K562 (cell line): ENCODE data around the gene NECAB3. TPM values are rescaled to one million over a fixed set of nuclear protein-coding genes. Genes with fewer than 3 reads are reported as not detected.

Experiments used
- AFF1 ChIP-seq, 2 experiments: fragments of 450-650 bp; IDR thresholded peaks; 2 replicates each; pipeline ENCODE4 v1.6.1; 2018; ENCODE audit warnings: mild to moderate bottlenecking in 2 of 2, low read depth in 1 of 2; ENCODE audit not compliant: partially characterized antibody in 2 of 2
- ARID3A ChIP-seq: IDR thresholded peaks from 2 replicates; pipeline ENCODE4 v1.6.1; 2012; ENCODE audit warnings: low read depth, low read length, improper control_type of control experiment, borderline replicate concordance
- EP400 ChIP-seq: fragments of 450-650 bp; IDR thresholded peaks from 2 replicates; pipeline ENCODE4 v1.6.1; 2017; ENCODE audit warnings: antibody characterized with exemption, mild to moderate bottlenecking, moderate library complexity
- FOXA3 ChIP-seq, 2 experiments: fragments of 450-650 bp in 1 of 2; sonication (generic) in 1 of 2; formaldehyde crosslinking; IDR thresholded peaks in 1 of 2; conservative IDR thresholded peaks in 1 of 2; 2 replicates each; pipeline versions ENCODE4 v1.4.0 to v1.8.0; 2020 to 2022; ENCODE audit warnings: mild to moderate bottlenecking in 2 of 2, missing genetic modification reagents in 1 of 2
- GABPB1 ChIP-seq: sonication (generic); formaldehyde crosslinking; IDR thresholded peaks from 2 replicates; pipeline ENCODE4 v1.8.0; 2022; ENCODE audit warnings: mild to moderate bottlenecking, missing genetic modification reagents
- MEF2D ChIP-seq: conservative IDR thresholded peaks from 2 replicates; pipeline ENCODE4 v1.6.1; 2016; ENCODE audit warnings: low read depth, missing genetic modification characterization, missing compliant biosample characterization
- POLR2A ChIP-seq: fragments of 450-650 bp; conservative IDR thresholded peaks from 2 replicates; pipeline ENCODE4 v1.6.1; 2016
- POLR2G ChIP-seq: fragments of 200-400 bp; formaldehyde crosslinking; IDR thresholded peaks from 2 replicates; pipeline ENCODE4 v1.6.1; 2017; ENCODE audit warnings: low read depth, mild to moderate bottlenecking, antibody characterized with exemption, low read length, moderate library complexity
- RAD21 ChIP-seq, 2 experiments: fragments of 250-450 bp in 1 of 2; fragments of 450-650 bp in 1 of 2; sonication (Bioruptor Pico) in 1 of 2; formaldehyde crosslinking in 1 of 2; IDR thresholded peaks in 1 of 2; conservative IDR thresholded peaks in 1 of 2; 2 replicates each; pipeline versions ENCODE4 v1.4.0 to v1.8.0; 2020 to 2022; ENCODE audit warnings: mild to moderate bottlenecking in 2 of 2, moderate library complexity in 1 of 2
- RCOR1 ChIP-seq, 2 experiments: IDR thresholded peaks; 2 replicates each; pipeline ENCODE4 v1.6.1; 2012; ENCODE audit warnings: low read depth in 2 of 2, low read length in 2 of 2, borderline replicate concordance in 1 of 2, improper control_type of control experiment in 1 of 2
- SMC3 ChIP-seq: conservative IDR thresholded peaks from 2 replicates; pipeline ENCODE4 v1.6.1; 2011; ENCODE audit warnings: low read depth, low read length, improper control_type of control experiment; ENCODE audit not compliant: insufficient read depth
- SP1 ChIP-seq: sonication (generic); formaldehyde crosslinking; IDR thresholded peaks from 2 replicates; pipeline ENCODE4 v1.8.1; 2022; ENCODE audit warnings: mild to moderate bottlenecking, missing genetic modification reagents
- STAG1 ChIP-seq: sonication (generic); formaldehyde crosslinking; IDR thresholded peaks from 2 replicates; pipeline ENCODE4 v1.5.0; 2020; ENCODE audit warnings: missing genetic modification reagents, borderline replicate concordance
- polyA plus RNA-seq, 8 experiments: library from polyadenylated mRNA; depleted of rRNA in 4 of 8; stranded (reverse) in 5 of 8; unstranded in 3 of 8; fragments of >200 nt; fragmentation: Nextera tagmentation in 2 of 8; fragmentation: Illumina TruSeq in 1 of 8; extraction: Ambion mirVana in 2 of 8; extraction: Trizol in 1 of 8; gene quantifications; 2 replicates each; pipeline versions ENCODE4 v1.2.1 to v1.2.3, GENCODE V29; 2011 to 2014; ENCODE audit warnings: inconsistent platforms in 1 of 8, missing spikeins in 1 of 8
- total RNA-seq, 7 experiments: library from RNA; depleted of rRNA in 6 of 7; stranded (reverse); fragments of >200 nt in 6 of 7; fragmentation: Illumina TruSeq in 2 of 7; extraction: Trizol in 2 of 7; gene quantifications; 2 replicates each; pipeline versions ENCODE4 v1.2.1 to v1.2.3, GENCODE V29; 2011 to 2021; ENCODE audit warnings: low replicate concordance in 1 of 7
- TF ChIP-seq, protein P1 (sequence below): fragments of 250-450 bp; sonication (Bioruptor Pico); IDR thresholded peaks from 2 replicates; pipeline ENCODE4 v1.9.0; 2021; ENCODE audit warnings: mild to moderate bottlenecking, inconsistent platforms
- TF ChIP-seq, protein P2 (sequence below): sonication (generic); formaldehyde crosslinking; IDR thresholded peaks from 2 replicates; pipeline ENCODE4 v1.8.1; 2023; ENCODE audit warnings: mild to moderate bottlenecking, missing genetic modification reagents

The NECAB3 gene
- total and polyA plus RNA-seq, 9 of the 15 experiments (the other 6 are each of a cell fraction or from before 2014, with no cell fraction given) = 0.94 to 63.3 (median 31.5) TPM

- TF ChIP-seq, protein P1, sequence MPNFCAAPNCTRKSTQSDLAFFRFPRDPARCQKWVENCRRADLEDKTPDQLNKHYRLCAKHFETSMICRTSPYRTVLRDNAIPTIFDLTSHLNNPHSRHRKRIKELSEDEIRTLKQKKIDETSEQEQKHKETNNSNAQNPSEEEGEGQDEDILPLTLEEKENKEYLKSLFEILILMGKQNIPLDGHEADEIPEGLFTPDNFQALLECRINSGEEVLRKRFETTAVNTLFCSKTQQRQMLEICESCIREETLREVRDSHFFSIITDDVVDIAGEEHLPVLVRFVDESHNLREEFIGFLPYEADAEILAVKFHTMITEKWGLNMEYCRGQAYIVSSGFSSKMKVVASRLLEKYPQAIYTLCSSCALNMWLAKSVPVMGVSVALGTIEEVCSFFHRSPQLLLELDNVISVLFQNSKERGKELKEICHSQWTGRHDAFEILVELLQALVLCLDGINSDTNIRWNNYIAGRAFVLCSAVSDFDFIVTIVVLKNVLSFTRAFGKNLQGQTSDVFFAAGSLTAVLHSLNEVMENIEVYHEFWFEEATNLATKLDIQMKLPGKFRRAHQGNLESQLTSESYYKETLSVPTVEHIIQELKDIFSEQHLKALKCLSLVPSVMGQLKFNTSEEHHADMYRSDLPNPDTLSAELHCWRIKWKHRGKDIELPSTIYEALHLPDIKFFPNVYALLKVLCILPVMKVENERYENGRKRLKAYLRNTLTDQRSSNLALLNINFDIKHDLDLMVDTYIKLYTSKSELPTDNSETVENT (CRISPR knock-in tag) = 0 out of 2 replicates have a peak, but pooled peaks have one; percentile 4
- TF ChIP-seq SP1 (CRISPR knock-in tag) (peak; percentile 15; the same call in 1 of the 2 replicates), POLR2G (peak; percentile 60), RCOR1 (IDR thresholded peaks at IDR 0.05; ENCODE audit: borderline replicate concordance in 1 of 2, low read depth in 2 of 2, low read length in 2 of 2) (peak in 1 of 2 experiments; percentile 64; a peak in 1 of 4 replicates), MEF2D (tag) (no peak), RAD21 (CRISPR knock-in tag; conservative IDR thresholded peaks at IDR 0.05 in 1 of 2, IDR thresholded peaks at IDR 0.05 in 1 of 2) (peak; percentile 48 to 90; a peak in 3 of 4 replicates), AFF1 (IDR thresholded peaks at IDR 0.05; ENCODE audit: low read depth in 1 of 2, partially characterized antibody in 2 of 2) (peak in 1 of 2 experiments; percentile 12), ARID3A (no peak), FOXA3 (CRISPR knock-in tag; conservative IDR thresholded peaks at IDR 0.05 in 1 of 2, IDR thresholded peaks at IDR 0.05 in 1 of 2) (no peak), POLR2A (peak; percentile 53), SMC3 (peak; percentile 93), EP400 (no peak), STAG1 (peak; percentile 55; the same call in 1 of the 2 replicates), GABPB1 (peak; percentile 45; the same call in 1 of the 2 replicates)
- TF ChIP-seq, protein P2, sequence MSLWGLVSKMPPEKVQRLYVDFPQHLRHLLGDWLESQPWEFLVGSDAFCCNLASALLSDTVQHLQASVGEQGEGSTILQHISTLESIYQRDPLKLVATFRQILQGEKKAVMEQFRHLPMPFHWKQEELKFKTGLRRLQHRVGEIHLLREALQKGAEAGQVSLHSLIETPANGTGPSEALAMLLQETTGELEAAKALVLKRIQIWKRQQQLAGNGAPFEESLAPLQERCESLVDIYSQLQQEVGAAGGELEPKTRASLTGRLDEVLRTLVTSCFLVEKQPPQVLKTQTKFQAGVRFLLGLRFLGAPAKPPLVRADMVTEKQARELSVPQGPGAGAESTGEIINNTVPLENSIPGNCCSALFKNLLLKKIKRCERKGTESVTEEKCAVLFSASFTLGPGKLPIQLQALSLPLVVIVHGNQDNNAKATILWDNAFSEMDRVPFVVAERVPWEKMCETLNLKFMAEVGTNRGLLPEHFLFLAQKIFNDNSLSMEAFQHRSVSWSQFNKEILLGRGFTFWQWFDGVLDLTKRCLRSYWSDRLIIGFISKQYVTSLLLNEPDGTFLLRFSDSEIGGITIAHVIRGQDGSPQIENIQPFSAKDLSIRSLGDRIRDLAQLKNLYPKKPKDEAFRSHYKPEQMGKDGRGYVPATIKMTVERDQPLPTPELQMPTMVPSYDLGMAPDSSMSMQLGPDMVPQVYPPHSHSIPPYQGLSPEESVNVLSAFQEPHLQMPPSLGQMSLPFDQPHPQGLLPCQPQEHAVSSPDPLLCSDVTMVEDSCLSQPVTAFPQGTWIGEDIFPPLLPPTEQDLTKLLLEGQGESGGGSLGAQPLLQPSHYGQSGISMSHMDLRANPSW (CRISPR knock-in tag) = 0 out of 2 replicates have a peak, but pooled peaks have one; percentile 44
Observed at GRCh38 chr20:33653218-33653899, 20.9 kb downstream of the NECAB3 start (continued).
